Measurements from ENCODE around the gene MAST4. TPM values are rescaled to one million over a fixed set of nuclear protein-coding genes. Genes with fewer than 3 reads are reported as not detected.

The MAST4 gene
- total and polyA plus RNA-seq, 2 of the 8 experiments (the other 6 are each of a cell fraction or from before 2014, with no cell fraction given) = 1.5 to 2.6 TPM

GRCh38 chr5:67073045-67073680 lies 477.0 kb downstream of the MAST4 start (continued):
- no peak for TF ChIP-seq CHD7 (IDR thresholded peaks at IDR 0.05; ENCODE audit: insufficient replicate concordance, low read length)
- TF ChIP-seq ZNF274 (IDR thresholded peaks at IDR 0.05; ENCODE audit: borderline replicate concordance, extremely low read depth, low read length) = no peak
- no peak for TF ChIP-seq POLR2A (IDR thresholded peaks at IDR 0.05; ENCODE audit: control extremely low read depth in 1 of 2, low read depth in 2 of 2, low read length in 2 of 2)
- TF ChIP-seq SP1 (IDR thresholded peaks at IDR 0.05; ENCODE audit: low read depth, low read length) = no peak
- TF ChIP-seq E2F6 (IDR thresholded peaks at IDR 0.05) = no peak
- no peak for TF ChIP-seq YY1 (IDR thresholded peaks at IDR 0.05; ENCODE audit: low read depth, low read length)
- TF ChIP-seq BACH1 (IDR thresholded peaks at IDR 0.05; ENCODE audit: low read length) = no peak
- TF ChIP-seq CTBP2 (IDR thresholded peaks at IDR 0.05; ENCODE audit: borderline replicate concordance, insufficient read depth, insufficient read length, low read length) = no peak
- no peak for TF ChIP-seq CREB1 (IDR thresholded peaks at IDR 0.05)

Data from H1 (cell line).